Measurements from ENCODE around the gene KRT28.
"Not testable (repeated sequence)": the region's sequence is repeated elsewhere in the genome, so short reads cannot be mapped to it uniquely, and the experiment has no call there.

Gene KRT28

DNA sequence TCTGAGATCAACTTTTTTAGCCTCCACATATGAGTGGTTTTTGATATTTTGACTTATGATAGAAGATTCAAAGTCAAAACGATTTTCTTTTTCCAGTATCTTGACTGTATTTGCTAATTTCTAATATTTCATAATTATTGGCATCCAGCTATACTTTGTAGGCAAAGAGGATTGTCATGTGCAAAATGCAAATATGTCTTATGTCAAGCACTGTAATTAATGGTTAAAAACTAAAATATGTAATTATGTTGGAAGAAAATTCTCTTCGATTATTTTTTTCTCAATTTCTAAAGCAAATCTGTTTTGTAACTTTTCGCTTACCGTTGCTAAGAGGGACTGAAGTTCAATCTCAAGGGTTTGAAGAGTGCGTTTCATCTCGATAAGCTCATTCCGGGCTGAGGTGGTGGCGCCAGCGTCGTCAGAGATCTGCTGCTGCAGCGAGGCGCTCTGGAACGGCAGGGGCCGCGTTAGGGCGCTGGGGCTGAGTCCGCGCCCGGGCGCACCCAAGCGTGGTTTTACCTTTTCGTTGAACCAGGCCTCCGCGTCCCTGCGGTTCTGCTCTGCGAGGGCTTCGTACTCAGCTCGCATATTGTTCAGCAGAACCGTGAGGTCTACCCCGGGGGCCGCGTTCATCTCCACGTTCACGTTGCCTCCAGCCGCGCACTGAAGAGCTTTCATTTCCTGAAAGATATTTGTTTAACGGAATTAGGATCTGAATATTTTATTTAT lies 20.4 kb downstream of the KRT28 start:
- DNase-seq (ENCODE audit: low read depth in 2 of 2): peak in 1 of 2 donors; percentile 7

DNA sequence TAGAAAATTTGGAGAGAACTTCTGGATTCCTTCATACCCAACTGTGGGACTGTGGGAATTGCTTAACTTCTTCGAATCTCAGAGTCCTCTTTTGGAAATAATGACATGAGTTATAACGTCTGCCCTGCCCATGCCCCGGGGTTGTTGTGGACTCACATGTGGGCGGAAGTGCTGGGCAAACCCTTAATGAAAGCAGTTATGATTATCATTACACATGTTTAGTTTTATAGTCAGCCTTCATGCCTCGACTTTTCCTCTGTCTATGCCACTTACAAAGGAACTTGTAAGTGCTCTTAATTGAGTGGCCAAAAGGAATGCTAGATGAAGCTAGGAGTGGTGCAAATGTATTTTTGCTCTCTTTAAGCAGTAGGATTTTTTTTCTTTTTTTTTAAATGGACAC lies 21.3 kb downstream of the KRT28 start:
- no peak for DNase-seq (ENCODE audit: low read depth in 2 of 2)

GRCh38 chr17:40777971-40778370 lies 21.8 kb downstream of the KRT28 start:
- DNase-seq (ENCODE audit: low read depth in 2 of 2): no peak

DNA sequence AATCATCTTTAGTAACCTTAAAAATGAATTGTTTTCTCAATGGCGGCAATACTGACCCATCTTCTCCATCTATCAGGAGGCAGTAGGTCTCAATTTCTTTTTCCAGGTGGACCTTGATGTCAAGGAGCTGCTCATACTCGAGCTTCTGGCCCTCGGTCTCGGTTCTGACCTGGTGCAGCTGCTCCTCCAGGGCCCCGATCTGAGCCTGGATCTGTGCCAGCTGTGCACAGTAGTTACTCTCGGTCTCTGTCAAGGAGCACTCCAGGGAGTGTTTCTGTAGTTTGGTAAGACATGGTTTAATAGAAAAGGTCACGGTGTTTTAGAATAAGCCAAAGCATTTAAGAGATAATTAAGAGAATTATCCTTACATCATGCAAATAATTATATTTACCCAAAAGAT lies 22.3 kb downstream of the KRT28 start:
- no peak for DNase-seq (ENCODE audit: low read depth in 2 of 2)

DNA sequence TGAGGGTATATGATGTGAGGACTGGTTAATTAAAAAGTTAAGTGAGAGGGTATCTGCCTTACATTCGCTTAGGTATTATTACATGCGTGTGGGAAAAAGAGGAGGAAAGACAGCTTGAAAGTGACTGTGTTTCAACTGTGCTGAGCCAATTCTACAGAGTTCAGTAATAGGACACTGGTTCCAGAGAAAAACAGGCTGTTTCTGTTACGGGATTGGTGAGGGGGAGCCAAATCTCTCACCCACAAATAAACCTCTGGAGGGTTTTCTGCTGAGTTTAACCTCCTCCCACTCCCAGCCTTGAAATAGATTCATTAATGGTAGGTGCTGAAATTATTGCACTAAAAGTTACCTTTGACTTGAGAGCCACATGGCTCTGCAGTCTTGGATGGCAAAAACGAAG lies 23.8 kb downstream of the KRT28 start:
- no peak for DNase-seq (ENCODE audit: low read depth in 2 of 2)

DNA sequence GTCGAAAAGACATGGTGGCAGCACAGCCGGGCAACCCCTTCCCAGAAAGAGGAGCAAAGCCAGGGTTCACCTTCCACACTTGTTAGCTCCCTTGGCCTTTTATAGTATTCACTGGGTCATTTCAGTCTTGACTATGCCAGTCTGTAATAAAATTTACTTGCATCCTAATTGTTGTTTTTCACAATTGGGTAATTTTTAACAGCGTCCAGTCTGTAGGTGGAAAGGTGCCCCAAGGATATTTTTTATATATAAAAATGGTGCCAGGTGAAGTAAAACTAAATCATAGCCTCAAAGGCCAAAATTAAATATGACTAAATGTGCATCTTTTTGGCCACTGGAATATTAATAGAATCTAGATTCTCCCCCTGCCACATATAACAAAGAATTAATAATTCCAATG lies 27.7 kb downstream of the KRT28 start, which contains the start of gene KRT26:
KRT26 (minus strand) TSS at position 101 of the 400 bp plus-strand sequence; CDS start at position 13, 88 bp downstream.
- no peak for DNase-seq (ENCODE audit: low read depth in 2 of 2)

GRCh38 chr17:40765657-40766056 lies 34.1 kb downstream of the KRT28 start:
- DNase-seq (ENCODE audit: low read depth in 2 of 2): no peak

DNA sequence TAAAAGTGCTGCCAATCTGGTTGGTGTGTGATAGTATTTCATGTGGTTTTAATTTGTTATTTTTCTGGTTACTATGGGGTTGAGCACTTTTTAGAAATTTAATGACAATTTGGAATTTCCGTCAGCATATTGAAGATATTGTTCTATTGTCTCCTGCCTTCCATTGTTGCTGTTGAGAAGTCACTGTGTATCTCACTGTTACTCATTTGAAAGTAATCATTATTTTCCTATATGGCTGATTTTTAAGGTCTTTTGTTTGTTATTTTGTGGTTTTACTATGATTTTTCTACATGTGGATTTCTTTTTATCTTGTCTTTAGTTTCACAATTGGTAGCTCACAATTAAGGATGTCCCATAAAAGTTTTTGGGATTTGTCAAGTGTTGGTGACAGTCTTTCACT lies 36.0 kb downstream of the KRT28 start:
- no peak for DNase-seq (ENCODE audit: low read depth in 2 of 2)

- no peak for DNase-seq (ENCODE audit: low read depth in 2 of 2)
Measured at GRCh38 chr17:40760105-40761016, 39.4 kb downstream of the KRT28 start.

- DNase-seq (ENCODE audit: low read depth in 2 of 2): no peak
Measured at GRCh38 chr17:40755231-40755630, 44.5 kb downstream of the KRT28 start, which contains the start of gene KRT25. Gene KRT25 (minus strand): TSS chr17:40755331. CDS start chr17:40755271, 60 bp downstream.

DNA sequence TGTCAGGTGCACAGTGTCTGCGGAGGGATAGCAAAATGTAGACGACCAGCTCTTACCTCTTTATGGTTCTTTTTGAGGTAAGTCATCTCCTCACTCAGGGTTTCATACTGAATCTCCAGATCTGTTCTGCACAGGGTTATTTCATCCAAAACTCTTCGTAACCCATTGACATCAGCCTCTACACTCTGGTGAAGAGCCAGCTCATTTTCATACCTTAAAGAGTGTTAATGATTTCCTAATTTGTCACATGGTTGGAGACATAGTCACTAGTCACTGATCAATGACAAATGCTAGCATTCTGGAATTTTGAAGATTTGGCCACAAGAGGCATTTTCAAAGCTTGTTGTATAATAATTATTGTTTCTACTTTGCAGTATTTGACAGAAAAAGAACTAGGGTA lies 46.0 kb downstream of the KRT28 start:
- DNase-seq (ENCODE audit: low read depth in 2 of 2): no peak

DNA sequence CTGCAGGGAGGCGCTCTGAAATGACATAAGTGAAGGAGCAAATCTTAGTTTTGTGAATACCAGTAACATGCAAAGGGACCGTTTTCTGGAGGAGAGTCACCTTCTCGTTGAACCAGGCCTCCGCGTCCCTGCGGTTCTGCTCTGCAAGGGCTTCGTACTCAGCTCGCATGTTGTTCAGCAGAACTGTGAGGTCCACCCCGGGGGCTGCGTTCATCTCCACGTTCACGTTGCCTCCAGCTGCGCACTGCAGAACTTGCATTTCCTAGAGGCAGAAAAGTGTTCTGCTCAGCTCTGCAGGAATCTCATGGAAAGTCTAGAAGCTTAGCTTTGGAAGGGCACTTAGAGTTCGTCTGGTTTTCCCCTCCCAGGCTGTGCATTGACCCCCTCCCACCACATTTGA lies 48.7 kb downstream of the KRT28 start:
- no peak for DNase-seq (ENCODE audit: low read depth in 2 of 2)

- DNase-seq (ENCODE audit: low read depth in 2 of 2): no peak
Measured at GRCh38 chr17:40750391-40750790, 49.4 kb downstream of the KRT28 start.

DNA sequence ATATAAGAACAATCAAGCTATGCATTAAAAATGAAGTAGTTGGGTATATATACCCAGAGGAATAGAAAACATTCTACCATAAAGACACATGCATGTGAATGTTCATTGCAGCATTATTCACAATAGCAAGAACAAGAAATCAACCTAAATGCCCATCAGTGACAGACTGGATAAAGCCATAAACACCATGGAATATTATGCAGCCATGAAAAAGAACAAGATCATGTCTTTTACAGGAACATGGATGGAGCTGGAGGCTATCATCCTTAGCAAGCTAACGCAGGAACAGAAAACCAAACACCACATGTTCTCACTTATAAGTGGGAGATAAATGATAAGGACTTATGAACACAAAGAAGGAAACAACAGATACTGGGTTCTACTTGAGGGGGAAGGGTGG lies 51.1 kb downstream of the KRT28 start:
- not testable (repeated sequence) for DNase-seq (ENCODE audit: low read depth in 2 of 2)
